ENCODE data around the gene KIF18A.

- TF ChIP-seq, protein P1, sequence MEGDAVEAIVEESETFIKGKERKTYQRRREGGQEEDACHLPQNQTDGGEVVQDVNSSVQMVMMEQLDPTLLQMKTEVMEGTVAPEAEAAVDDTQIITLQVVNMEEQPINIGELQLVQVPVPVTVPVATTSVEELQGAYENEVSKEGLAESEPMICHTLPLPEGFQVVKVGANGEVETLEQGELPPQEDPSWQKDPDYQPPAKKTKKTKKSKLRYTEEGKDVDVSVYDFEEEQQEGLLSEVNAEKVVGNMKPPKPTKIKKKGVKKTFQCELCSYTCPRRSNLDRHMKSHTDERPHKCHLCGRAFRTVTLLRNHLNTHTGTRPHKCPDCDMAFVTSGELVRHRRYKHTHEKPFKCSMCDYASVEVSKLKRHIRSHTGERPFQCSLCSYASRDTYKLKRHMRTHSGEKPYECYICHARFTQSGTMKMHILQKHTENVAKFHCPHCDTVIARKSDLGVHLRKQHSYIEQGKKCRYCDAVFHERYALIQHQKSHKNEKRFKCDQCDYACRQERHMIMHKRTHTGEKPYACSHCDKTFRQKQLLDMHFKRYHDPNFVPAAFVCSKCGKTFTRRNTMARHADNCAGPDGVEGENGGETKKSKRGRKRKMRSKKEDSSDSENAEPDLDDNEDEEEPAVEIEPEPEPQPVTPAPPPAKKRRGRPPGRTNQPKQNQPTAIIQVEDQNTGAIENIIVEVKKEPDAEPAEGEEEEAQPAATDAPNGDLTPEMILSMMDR (IDR thresholded peaks at IDR 0.05), result no peak
- TF ChIP-seq, protein P2, sequence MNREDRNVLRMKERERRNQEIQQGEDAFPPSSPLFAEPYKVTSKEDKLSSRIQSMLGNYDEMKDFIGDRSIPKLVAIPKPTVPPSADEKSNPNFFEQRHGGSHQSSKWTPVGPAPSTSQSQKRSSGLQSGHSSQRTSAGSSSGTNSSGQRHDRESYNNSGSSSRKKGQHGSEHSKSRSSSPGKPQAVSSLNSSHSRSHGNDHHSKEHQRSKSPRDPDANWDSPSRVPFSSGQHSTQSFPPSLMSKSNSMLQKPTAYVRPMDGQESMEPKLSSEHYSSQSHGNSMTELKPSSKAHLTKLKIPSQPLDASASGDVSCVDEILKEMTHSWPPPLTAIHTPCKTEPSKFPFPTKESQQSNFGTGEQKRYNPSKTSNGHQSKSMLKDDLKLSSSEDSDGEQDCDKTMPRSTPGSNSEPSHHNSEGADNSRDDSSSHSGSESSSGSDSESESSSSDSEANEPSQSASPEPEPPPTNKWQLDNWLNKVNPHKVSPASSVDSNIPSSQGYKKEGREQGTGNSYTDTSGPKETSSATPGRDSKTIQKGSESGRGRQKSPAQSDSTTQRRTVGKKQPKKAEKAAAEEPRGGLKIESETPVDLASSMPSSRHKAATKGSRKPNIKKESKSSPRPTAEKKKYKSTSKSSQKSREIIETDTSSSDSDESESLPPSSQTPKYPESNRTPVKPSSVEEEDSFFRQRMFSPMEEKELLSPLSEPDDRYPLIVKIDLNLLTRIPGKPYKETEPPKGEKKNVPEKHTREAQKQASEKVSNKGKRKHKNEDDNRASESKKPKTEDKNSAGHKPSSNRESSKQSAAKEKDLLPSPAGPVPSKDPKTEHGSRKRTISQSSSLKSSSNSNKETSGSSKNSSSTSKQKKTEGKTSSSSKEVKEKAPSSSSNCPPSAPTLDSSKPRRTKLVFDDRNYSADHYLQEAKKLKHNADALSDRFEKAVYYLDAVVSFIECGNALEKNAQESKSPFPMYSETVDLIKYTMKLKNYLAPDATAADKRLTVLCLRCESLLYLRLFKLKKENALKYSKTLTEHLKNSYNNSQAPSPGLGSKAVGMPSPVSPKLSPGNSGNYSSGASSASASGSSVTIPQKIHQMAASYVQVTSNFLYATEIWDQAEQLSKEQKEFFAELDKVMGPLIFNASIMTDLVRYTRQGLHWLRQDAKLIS (CRISPR knock-in tag; IDR thresholded peaks at IDR 0.05; ENCODE audit: borderline replicate concordance), result no peak
- TF ChIP-seq ZBTB21 (CRISPR knock-in tag; IDR thresholded peaks at IDR 0.05; ENCODE audit: borderline replicate concordance), result no peak
Measured at GRCh38 chr11:28144808-28145207, 36.9 kb upstream of the KIF18A start.
